Fibroblast of lung (primary cell): ENCODE measurements around the gene PROB1. TPM values are rescaled to one million over a fixed set of nuclear protein-coding genes. Genes with fewer than 3 reads are reported as not detected.
A peak's percentile ranks its signal among the peaks of the same experiment; 100 is the strongest.

ENCODE experiments used
- DNase-seq, 2 donors: peaks; one replicate each; pipeline versions ENCODE4 v3.0.0 to v3.0.0-alpha.2; 2010; ENCODE audit warnings: low read depth in 2 of 2
- H2AFZ ChIP-seq: 2 replicates; pipeline ENCODE4 v1.5.1; 2012; ENCODE audit warnings: low read length, control low read depth, inconsistent platforms
- H3K27ac ChIP-seq: 2 replicates; pipeline ENCODE4 v1.5.1; 2011; ENCODE audit warnings: low read length, control low read depth; ENCODE audit not compliant: insufficient read depth
- H3K27me3 ChIP-seq: 2 replicates; pipeline ENCODE4 v1.5.1; 2011; ENCODE audit warnings: mild to moderate bottlenecking, low read length; ENCODE audit not compliant: control insufficient read depth, insufficient read depth
- H3K36me3 ChIP-seq: 2 replicates; pipeline ENCODE4 v1.5.1; 2011; ENCODE audit warnings: low read length; ENCODE audit not compliant: control insufficient read depth, insufficient read depth
- H3K4me1 ChIP-seq: 2 replicates; pipeline ENCODE4 v1.5.1; 2011; ENCODE audit warnings: low read length; ENCODE audit not compliant: control insufficient read depth, insufficient read depth; ENCODE audit errors: extremely low read depth
- H3K4me2 ChIP-seq: 2 replicates; pipeline ENCODE4 v1.5.1; 2011; ENCODE audit warnings: low read length, control low read depth; ENCODE audit not compliant: insufficient read depth; ENCODE audit errors: extremely low read depth
- H3K4me3 ChIP-seq, 4 experiments: fragments of 200-600 bp in 1 of 4; sonication (generic) in 1 of 4; replicated peaks in 1 of 4; 2 replicates each; pipeline ENCODE4 v1.5.1; 2011 to 2016; ENCODE audit warnings: low read length in 4 of 4, low read depth in 3 of 4, mild to moderate bottlenecking in 3 of 4, control low read depth in 2 of 4, inconsistent platforms in 1 of 4, mixed read lengths in 1 of 4; ENCODE audit not compliant: insufficient read depth in 1 of 4; ENCODE audit errors: control extremely low read depth in 1 of 4
- H3K79me2 ChIP-seq: 2 replicates; pipeline ENCODE4 v1.5.1; 2012; ENCODE audit warnings: mild to moderate bottlenecking, low read length, inconsistent platforms; ENCODE audit not compliant: control insufficient read depth, insufficient read depth
- H3K9ac ChIP-seq: 2 replicates; pipeline ENCODE4 v1.5.1; 2011; ENCODE audit warnings: mild to moderate bottlenecking, low read length, control low read depth; ENCODE audit not compliant: insufficient read depth
- H3K9me3 ChIP-seq: 2 replicates; pipeline ENCODE4 v1.5.1; 2012; ENCODE audit warnings: low read depth, low read length; ENCODE audit not compliant: control insufficient read depth, insufficient read depth
- H4K20me1 ChIP-seq: 2 replicates; pipeline ENCODE4 v1.5.1; 2011; ENCODE audit warnings: low read length; ENCODE audit not compliant: control insufficient read depth, insufficient read depth; ENCODE audit errors: extremely low read depth
- CTCF ChIP-seq, 2 donors: IDR thresholded peaks in 1 of 2; conservative IDR thresholded peaks in 1 of 2; 1 replicate in 1 of 2; 2 replicates in 1 of 2; pipeline ENCODE4 v1.5.1; 2011 to 2012; ENCODE audit warnings: low read length in 2 of 2, control low read depth in 1 of 2, inconsistent platforms in 1 of 2, low read depth in 1 of 2, mild to moderate bottlenecking in 1 of 2
- EZH2 ChIP-seq: IDR thresholded peaks from 2 replicates; pipeline ENCODE4 v1.5.1; 2012; ENCODE audit warnings: low read length, control low read depth, mild to moderate bottlenecking; ENCODE audit errors: missing control alignments
- polyA plus RNA-seq, 2 donors: library from polyadenylated mRNA; depleted of rRNA in 1 of 2; stranded (reverse) in 1 of 2; unstranded in 1 of 2; fragments of >200 nt; gene quantifications; 2 replicates each; pipeline ENCODE4 v1.2.1, GENCODE V29; 2011 to 2012; ENCODE audit warnings: missing spikeins in 1 of 2
- total RNA-seq: library from RNA; depleted of rRNA; stranded (reverse); fragments of >200 nt; gene quantifications from 2 replicates; pipeline ENCODE4 v1.2.1, GENCODE V29; 2014

The PROB1 gene
- total and polyA plus RNA-seq, 2 donors (not counting 1 experiment from before 2014, with no cell fraction given) = 0.34 to 1.5 TPM

DNA sequence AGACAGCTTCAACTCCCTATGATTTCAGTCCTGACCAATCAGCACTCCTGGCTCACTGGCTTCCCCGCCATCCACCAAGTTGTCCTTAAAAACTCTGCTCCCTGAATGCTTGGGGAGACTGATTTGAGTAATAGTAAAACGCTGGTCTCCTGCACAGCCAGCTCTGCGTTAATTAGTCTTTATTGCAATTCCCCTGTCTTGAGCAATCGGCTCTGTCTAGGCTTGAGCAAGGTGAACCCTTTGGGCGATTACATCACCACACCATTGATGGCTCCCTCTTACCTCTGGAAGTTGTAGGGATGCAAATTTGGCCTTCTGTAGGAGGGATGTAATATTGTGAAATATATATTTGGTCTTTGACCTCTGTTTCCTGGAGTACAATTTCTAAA lies 8.9 kb downstream of the PROB1 start:
- no peak overlapping the region for H2AFZ ChIP-seq
- no peak for DNase-seq
- no peaks in the 10 kb centered on the region for H3K4me1 ChIP-seq

DNA sequence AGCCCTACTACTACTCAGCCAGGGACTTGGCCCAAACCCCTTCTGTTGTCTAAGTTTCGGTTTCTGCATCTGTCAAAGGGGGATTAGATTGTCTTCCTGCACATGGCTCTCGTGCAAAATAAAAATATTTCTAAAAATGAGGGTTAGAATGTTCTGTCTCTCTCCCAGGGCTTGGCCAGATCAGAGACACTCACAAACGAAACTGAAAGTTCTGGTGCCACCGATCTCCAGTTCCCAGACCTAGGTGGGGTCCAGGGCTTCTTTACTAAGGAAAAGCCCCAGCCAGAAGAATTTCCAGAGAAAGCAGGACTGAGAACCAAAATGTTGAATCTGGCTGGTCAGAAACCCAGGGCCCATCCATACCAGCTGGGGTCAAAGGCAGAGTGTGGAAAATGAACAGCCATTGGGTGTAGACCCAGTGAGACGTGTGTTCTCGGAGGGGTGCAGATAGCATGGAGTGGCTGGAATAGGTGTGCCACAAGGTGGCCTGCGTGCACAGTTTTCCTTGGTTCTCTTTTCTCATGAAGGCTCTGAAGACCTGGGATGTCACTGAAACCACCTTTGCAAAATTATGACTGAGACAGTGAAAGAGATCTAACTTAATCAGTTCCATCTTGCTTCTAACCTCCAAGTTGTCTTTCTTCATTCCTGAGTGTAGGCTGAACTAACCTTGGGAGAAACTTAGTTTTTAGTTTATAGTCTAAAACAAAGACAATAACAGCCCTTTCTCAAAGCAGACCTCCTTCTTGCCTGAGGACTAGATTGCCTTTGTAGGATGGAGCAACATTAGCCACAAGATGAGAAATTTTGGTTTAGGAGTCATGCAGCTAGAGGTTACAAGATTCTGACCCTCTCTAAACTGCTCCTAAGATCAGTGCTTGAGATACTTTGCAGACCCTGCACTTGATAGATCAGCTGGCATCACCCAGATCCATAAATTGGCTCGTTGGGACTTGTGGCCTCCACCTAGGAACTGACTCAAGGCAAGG lies 9.5 kb downstream of the PROB1 start:
- Histone ChIP-seq H3K4me2 (peak overlapping the region; percentile 81), H3K4me1 (no peaks in the 10 kb centered on the region), H3K79me2 (no peaks in the 10 kb centered on the region), H3K9me3 (no peaks in the 10 kb centered on the region), H2AFZ (peak overlapping the region; percentile 79), H4K20me1 (no peaks in the 10 kb centered on the region), H3K4me3 (peak overlapping the region in 3 of 4 experiments; percentile 32 to 43 (median 38)), H3K27me3 (no peaks in the 10 kb centered on the region), H3K27ac (peak overlapping the region; percentile 23), H3K36me3 (no peaks in the 10 kb centered on the region), H3K9ac (no peak overlapping the region)
- DNase-seq = no peak
- TF ChIP-seq EZH2 = no peak
- no peak for TF ChIP-seq CTCF (conservative IDR thresholded peaks at IDR 0.05 in 1 of 2, IDR thresholded peaks at IDR 0.05 in 1 of 2; ENCODE audit: low read depth in 1 of 2, low read length in 2 of 2)

More for the DNA sequence above, 8.9 kb downstream of the PROB1 start:
- no peak overlapping the region for H3K4me3 ChIP-seq
- no peaks in the 10 kb centered on the region for H3K9me3 ChIP-seq
- no peaks in the 10 kb centered on the region for H3K36me3 ChIP-seq
- H3K79me2 ChIP-seq = no peaks in the 10 kb centered on the region
- no peaks in the 10 kb centered on the region for H3K27me3 ChIP-seq
- no peaks in the 10 kb centered on the region for H4K20me1 ChIP-seq
- no peak overlapping the region for H3K9ac ChIP-seq
- no peak overlapping the region for H3K27ac ChIP-seq
- TF ChIP-seq EZH2 (no peak), CTCF (conservative IDR thresholded peaks at IDR 0.05 in 1 of 2, IDR thresholded peaks at IDR 0.05 in 1 of 2; ENCODE audit: low read depth in 1 of 2, low read length in 2 of 2) (no peak)
- H3K4me2 ChIP-seq = no peak overlapping the region

- Histone ChIP-seq H3K79me2 (no peaks in the 10 kb centered on the region), H3K27ac (peak overlapping the region; percentile 23), H3K9ac (no peak overlapping the region), H3K4me1 (no peaks in the 10 kb centered on the region), H3K4me3 (peak overlapping the region in 2 of 4 experiments; percentile 32 to 43), H4K20me1 (no peaks in the 10 kb centered on the region), H2AFZ (peak overlapping the region; percentile 79), H3K36me3 (no peaks in the 10 kb centered on the region), H3K9me3 (no peaks in the 10 kb centered on the region), H3K4me2 (peak overlapping the region; percentile 81), H3K27me3 (no peaks in the 10 kb centered on the region)
- DNase-seq = no peak
- TF ChIP-seq CTCF (conservative IDR thresholded peaks at IDR 0.05 in 1 of 2, IDR thresholded peaks at IDR 0.05 in 1 of 2; ENCODE audit: low read depth in 1 of 2, low read length in 2 of 2) = no peak
- TF ChIP-seq EZH2 = no peak
These were observed 10.3 kb downstream of the PROB1 start for GRCh38 chr5:139384591-139385051.
